Activated T-helper 1 cell treated with anti-CD3 and anti-CD28 coated beads, Interleukin-12 subunit alpha, Interleukin-12 subunit beta, Interleukin-2, Interleukin-4 antibody, amounts not matched to agents 30 ng/mL and 10 ng/mL and 1 ng/mL, durations not matched to agents 14 hours and 24 hours and 36 hours (primary cell): ENCODE measurements around the gene PPP1R14C. TPM values are rescaled to one million over a fixed set of nuclear protein-coding genes. Genes with fewer than 3 reads are reported as not detected.
"Not testable (repeated sequence)": the region's sequence is repeated elsewhere in the genome, so short reads cannot be mapped to it uniquely, and the experiment has no call there.

Source experiments
- DNase-seq: peaks from one replicate; pipeline ENCODE4 v3.0.0; 2021; ENCODE audit warnings: low spot score
- H3K27ac Mint-ChIP-seq: one replicate; pipeline ENCODE4 v1.8.0; 2021; ENCODE audit warnings: mild to moderate bottlenecking, mixed read lengths
- H3K27me3 Mint-ChIP-seq: one replicate; pipeline ENCODE4 v1.8.0; 2022; ENCODE audit warnings: mild to moderate bottlenecking, moderate library complexity, mixed read lengths; ENCODE audit not compliant: insufficient read depth
- H3K36me3 Mint-ChIP-seq: one replicate; pipeline ENCODE4 v1.8.0; 2021; ENCODE audit warnings: low read depth, mixed read lengths
- H3K4me1 Mint-ChIP-seq: one replicate; pipeline ENCODE4 v1.8.0; 2021; ENCODE audit warnings: low read depth, mixed read lengths
- H3K4me3 Mint-ChIP-seq: one replicate; pipeline ENCODE4 v1.8.0; 2021; ENCODE audit warnings: mild to moderate bottlenecking, moderate library complexity, mixed read lengths
- H3K9me3 Mint-ChIP-seq: one replicate; pipeline ENCODE4 v1.8.0; 2021; ENCODE audit warnings: mixed read lengths
- intact Hi-C: fragments of 100-400 bp; cut with micrococcal nuclease; formaldehyde crosslinking; loops from one replicate; pipeline ENCODE4 v1.15.1; 2024
- total RNA-seq: library from RNA; stranded (reverse); gene quantifications from 2 replicates; pipeline ENCODE4 v1.2.3, GENCODE V29; 2022

PPP1R14C gene
- total RNA-seq, 1 donor from 2014 or later = not detected

- H3K9me3 Mint-ChIP-seq = peaks cover 9% of the 10 kb centered on the region
- DNase-seq = no peak
- no peaks in the 10 kb centered on the region for H3K36me3 Mint-ChIP-seq
- H3K27ac Mint-ChIP-seq = no peak overlapping the region
- H3K4me3 Mint-ChIP-seq = no peak overlapping the region
- H3K4me1 Mint-ChIP-seq = peaks cover 6% of the 10 kb centered on the region
- H3K27me3 Mint-ChIP-seq = peaks cover 3% of the 10 kb centered on the region
- intact Hi-C loops = no loop called here
Measured at GRCh38 chr6:150230832-150231524, 88.1 kb downstream of the PPP1R14C start.

GRCh38 chr6:150231525-150231850 is 88.6 kb downstream of the PPP1R14C start:
- Mint-ChIP-seq H3K9me3 (peaks cover 9% of the 10 kb centered on the region), H3K4me1 (peaks cover 6% of the 10 kb centered on the region), H3K36me3 (no peaks in the 10 kb centered on the region), H3K27me3 (peaks cover 3% of the 10 kb centered on the region), H3K4me3 (no peak overlapping the region), H3K27ac (no peak overlapping the region)
- intact Hi-C loops = no loop called here
- no peak for DNase-seq

GRCh38 chr6:150233843-150234269 is 91.0 kb downstream of the PPP1R14C start:
- no peak overlapping the region for H3K27ac Mint-ChIP-seq
- intact Hi-C loops = no loop called here

GRCh38 chr6:150235218-150235617 is 92.4 kb downstream of the PPP1R14C start:
- intact Hi-C loops = no loop called here
- Mint-ChIP-seq H3K27ac (no peak overlapping the region), H3K4me1 (peaks cover 6% of the 10 kb centered on the region), H3K9me3 (peaks cover 18% of the 10 kb centered on the region), H3K27me3 (peaks cover 12% of the 10 kb centered on the region), H3K4me3 (no peak overlapping the region), H3K36me3 (no peaks in the 10 kb centered on the region)
- no peak for DNase-seq

More at GRCh38 chr6:150233843-150234269, 91.0 kb downstream of the PPP1R14C start:
- peaks cover 13% of the 10 kb centered on the region for H3K9me3 Mint-ChIP-seq
- no peak overlapping the region for H3K4me3 Mint-ChIP-seq
- H3K4me1 Mint-ChIP-seq = peaks cover 6% of the 10 kb centered on the region
- H3K27me3 Mint-ChIP-seq = peaks cover 5% of the 10 kb centered on the region
- no peak for DNase-seq
- H3K36me3 Mint-ChIP-seq = no peaks in the 10 kb centered on the region

DNA sequence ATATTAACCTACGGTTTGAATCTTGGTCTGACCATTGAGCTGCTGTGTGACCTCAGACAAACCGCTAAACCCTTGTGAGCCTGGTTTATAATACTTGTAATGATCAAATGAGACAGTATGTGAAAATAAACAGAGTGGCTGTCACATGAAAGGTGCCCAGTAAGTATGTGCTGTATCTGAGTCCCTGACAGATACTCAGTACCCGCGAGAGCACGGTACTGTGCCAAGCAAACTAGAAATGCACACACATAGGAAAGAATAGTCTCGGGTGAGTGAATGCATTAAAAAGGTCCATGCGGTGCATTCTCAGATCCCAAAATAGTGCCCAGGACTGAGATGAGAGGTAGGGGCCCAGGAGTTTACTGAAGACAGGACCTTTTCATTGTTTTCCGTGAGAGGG is 93.3 kb downstream of the PPP1R14C start:
- Mint-ChIP-seq H3K36me3 (no peaks in the 10 kb centered on the region), H3K9me3 (peaks cover 18% of the 10 kb centered on the region), H3K27ac (no peak overlapping the region), H3K4me1 (peaks cover 6% of the 10 kb centered on the region), H3K4me3 (no peak overlapping the region), H3K27me3 (peaks cover 10% of the 10 kb centered on the region)
- intact Hi-C loops = no loop called here
- DNase-seq = no peak

GRCh38 chr6:150236544-150236943 is 93.7 kb downstream of the PPP1R14C start:
- intact Hi-C loops = no loop called here
- H3K27me3 Mint-ChIP-seq = peaks cover 10% of the 10 kb centered on the region
- DNase-seq = no peak

GRCh38 chr6:150237626-150238025 is 94.8 kb downstream of the PPP1R14C start:
- no peak for DNase-seq
- Mint-ChIP-seq H3K27me3 (peaks cover 10% of the 10 kb centered on the region), H3K4me1 (peaks cover 15% of the 10 kb centered on the region), H3K27ac (no peak overlapping the region), H3K9me3 (peaks cover 14% of the 10 kb centered on the region), H3K36me3 (no peaks in the 10 kb centered on the region), H3K4me3 (no peak overlapping the region)
- intact Hi-C loops = no loop called here

More at GRCh38 chr6:150236544-150236943, 93.7 kb downstream of the PPP1R14C start:
- H3K4me3 Mint-ChIP-seq = no peak overlapping the region
- H3K4me1 Mint-ChIP-seq = peaks cover 7% of the 10 kb centered on the region
- H3K27ac Mint-ChIP-seq = no peak overlapping the region
- peaks cover 18% of the 10 kb centered on the region for H3K9me3 Mint-ChIP-seq
- H3K36me3 Mint-ChIP-seq = no peaks in the 10 kb centered on the region

DNA sequence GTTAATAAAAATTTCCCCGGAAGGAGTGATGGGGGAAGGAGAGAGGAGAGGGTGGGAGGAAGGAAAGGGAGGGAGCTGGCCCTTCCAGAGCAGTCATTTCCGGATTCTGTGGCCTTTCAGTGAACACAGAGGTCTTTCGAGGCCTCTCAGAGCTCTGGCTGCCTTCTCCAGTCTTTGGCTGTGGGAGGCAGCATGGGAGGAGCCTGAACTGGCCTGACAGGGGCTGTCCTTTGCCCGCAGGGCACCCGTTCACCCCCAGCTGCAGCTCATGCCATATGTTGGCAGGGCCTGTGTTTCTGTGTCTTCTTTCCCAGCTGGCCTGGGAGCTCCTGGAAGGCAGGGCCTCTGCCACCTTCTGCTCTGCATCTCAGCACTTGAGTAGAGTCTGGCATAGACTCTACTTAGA is 95.5 kb downstream of the PPP1R14C start:
- Mint-ChIP-seq H3K9me3 (peaks cover 9% of the 10 kb centered on the region), H3K27me3 (peaks cover 10% of the 10 kb centered on the region), H3K36me3 (no peaks in the 10 kb centered on the region), H3K4me3 (no peak overlapping the region), H3K27ac (no peak overlapping the region), H3K4me1 (peaks cover 15% of the 10 kb centered on the region)
- intact Hi-C loops = no loop called here
- no peak for DNase-seq

GRCh38 chr6:150238846-150239407 is 96.1 kb downstream of the PPP1R14C start:
- H3K9me3 Mint-ChIP-seq = peaks cover 9% of the 10 kb centered on the region
- H3K4me3 Mint-ChIP-seq = no peak overlapping the region

DNA sequence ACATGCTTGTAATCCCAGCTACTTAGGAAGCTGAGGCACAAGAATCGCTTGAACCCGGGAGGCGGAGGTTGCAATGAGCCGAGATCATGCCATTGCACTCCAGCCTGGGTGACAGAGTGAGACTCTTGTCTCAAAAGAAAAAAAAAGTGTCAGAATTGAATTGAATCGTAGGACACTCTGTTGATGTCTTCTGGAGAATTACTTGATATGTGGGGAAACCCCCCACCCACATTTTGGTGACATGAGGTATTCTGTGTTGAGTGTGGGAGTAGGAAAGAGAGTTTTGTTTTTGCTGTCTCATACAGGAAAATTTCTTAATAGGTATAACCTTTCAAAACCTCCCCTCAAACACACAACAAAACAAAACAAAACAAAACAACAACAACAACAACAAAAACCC is 98.9 kb downstream of the PPP1R14C start:
- not testable (repeated sequence) for H3K36me3 Mint-ChIP-seq, H3K27me3 Mint-ChIP-seq, H3K9me3 Mint-ChIP-seq, H3K4me3 Mint-ChIP-seq
- intact Hi-C loops = loop anchor here (1.0 to 10.0 kb wide), 6 partner anchors 12 to 363 kb away; no protein-coding TSS in a partner anchor
- Mint-ChIP-seq H3K27ac (peak overlapping the region; percentile 84), H3K4me1 (peaks cover 15% of the 10 kb centered on the region)
- peak; percentile 6 for DNase-seq

More at GRCh38 chr6:150238846-150239407, 96.1 kb downstream of the PPP1R14C start:
- intact Hi-C loops = no loop called here
- peaks cover 17% of the 10 kb centered on the region for H3K4me1 Mint-ChIP-seq
- H3K36me3 Mint-ChIP-seq = no peaks in the 10 kb centered on the region
- peaks cover 10% of the 10 kb centered on the region for H3K27me3 Mint-ChIP-seq
- H3K27ac Mint-ChIP-seq = no peak overlapping the region
- no peak for DNase-seq

DNA sequence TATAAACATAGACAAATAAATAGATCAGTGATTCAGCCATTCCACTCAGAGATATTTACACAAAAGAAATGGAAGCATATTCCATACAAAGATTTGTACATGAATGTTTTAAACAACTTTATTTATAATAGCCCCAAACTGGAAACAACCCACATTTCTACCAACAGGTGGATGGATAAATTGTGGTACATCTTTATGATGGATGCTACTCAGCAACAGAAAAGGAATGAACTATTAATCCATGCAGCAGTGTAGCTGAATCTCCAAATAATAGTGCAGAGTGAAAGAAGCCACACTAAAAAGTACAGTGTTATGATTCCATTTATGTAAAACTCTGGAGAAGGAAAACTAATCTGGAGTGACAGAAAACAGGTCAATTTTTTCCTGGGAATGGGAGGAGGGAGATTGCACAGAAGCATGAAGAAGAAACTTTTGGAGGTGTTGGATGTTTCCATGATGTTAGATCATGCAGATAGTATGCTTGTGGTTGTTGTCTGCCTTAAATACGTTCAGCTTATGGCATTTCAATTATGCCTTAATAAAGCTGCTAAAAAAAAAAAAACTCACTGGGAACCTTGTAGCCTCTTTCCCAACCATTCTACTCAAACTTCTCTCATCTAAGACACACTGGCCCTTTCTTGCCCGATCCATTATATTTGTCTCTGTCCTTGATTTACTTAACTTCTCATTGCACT is 100.9 kb downstream of the PPP1R14C start:
- Mint-ChIP-seq H3K9me3 (peaks cover 16% of the 10 kb centered on the region), H3K4me3 (no peak overlapping the region), H3K36me3 (no peaks in the 10 kb centered on the region), H3K27ac (no peak overlapping the region), H3K4me1 (peaks cover 15% of the 10 kb centered on the region), H3K27me3 (peaks cover 8% of the 10 kb centered on the region)
- intact Hi-C loops = loop anchor here (2.0 to 10.0 kb wide), 3 partner anchors 167 to 361 kb away; no protein-coding TSS in a partner anchor
- no peak for DNase-seq

- no peak for DNase-seq
- Mint-ChIP-seq H3K36me3 (no peaks in the 10 kb centered on the region), H3K9me3 (peaks cover 11% of the 10 kb centered on the region), H3K4me1 (peaks cover 15% of the 10 kb centered on the region), H3K4me3 (no peak overlapping the region), H3K27ac (no peak overlapping the region), H3K27me3 (no peaks in the 10 kb centered on the region)
- intact Hi-C loops = loop anchor here (10.0 kb wide), 2 partner anchors 241 to 359 kb away; no protein-coding TSS in a partner anchor
Measured at GRCh38 chr6:150245148-150245935, 102.5 kb downstream of the PPP1R14C start.
